ENCODE measurements around the gene ACSL1.

The ACSL1 gene

DNA sequence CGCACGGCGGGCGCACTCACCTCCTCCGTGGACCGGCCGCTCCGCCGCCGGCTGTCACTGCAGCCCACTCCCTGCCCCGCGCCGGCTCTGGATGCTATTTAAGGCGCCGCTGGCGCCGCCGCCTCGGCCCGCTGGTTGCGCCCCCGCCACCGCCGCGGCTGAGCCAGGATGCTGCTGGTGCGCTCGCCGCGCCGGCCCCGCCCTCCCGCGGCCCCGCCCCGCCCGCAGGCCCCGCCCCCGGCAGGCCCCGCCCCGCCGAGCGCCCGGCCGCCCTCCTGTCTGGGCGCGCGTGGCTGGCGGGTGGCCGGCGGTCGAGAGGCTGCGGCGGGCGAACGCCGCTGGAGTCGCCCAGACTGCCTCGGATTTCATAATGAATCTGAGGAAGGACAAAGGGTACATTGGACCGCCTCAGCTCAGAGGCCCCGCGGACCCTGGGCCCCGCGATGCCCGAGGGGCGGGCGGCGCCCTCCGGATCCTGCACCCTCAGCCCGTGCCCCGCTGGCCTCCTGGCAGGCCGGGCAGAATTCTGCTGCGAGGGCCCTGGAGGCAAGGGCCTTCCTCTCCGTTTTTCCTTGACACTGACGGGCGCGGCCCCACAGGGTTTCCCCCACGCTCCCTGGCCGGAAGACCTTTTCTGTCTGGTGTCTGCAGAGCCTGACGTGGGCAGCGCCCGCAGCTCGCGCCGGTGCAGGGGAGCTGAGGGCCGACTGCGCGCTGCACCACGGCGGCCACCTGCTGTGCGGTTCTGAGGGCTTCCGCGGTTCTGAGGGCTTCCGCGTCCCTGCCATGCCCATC, at the start of gene ACSL1:
Gene ACSL1, minus strand, starts transcription at position 73 of the 795 bp plus-strand sequence. CDS start 22,454 bp downstream, outside the sequence.
- TF ChIP-seq, protein P1, sequence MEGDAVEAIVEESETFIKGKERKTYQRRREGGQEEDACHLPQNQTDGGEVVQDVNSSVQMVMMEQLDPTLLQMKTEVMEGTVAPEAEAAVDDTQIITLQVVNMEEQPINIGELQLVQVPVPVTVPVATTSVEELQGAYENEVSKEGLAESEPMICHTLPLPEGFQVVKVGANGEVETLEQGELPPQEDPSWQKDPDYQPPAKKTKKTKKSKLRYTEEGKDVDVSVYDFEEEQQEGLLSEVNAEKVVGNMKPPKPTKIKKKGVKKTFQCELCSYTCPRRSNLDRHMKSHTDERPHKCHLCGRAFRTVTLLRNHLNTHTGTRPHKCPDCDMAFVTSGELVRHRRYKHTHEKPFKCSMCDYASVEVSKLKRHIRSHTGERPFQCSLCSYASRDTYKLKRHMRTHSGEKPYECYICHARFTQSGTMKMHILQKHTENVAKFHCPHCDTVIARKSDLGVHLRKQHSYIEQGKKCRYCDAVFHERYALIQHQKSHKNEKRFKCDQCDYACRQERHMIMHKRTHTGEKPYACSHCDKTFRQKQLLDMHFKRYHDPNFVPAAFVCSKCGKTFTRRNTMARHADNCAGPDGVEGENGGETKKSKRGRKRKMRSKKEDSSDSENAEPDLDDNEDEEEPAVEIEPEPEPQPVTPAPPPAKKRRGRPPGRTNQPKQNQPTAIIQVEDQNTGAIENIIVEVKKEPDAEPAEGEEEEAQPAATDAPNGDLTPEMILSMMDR (conservative IDR thresholded peaks at IDR 0.05) = no peak; the same call in 1 of the 2 replicates
- H3K27ac ChIP-seq = peak within 1 kb of the TSS; percentile 96

DNA sequence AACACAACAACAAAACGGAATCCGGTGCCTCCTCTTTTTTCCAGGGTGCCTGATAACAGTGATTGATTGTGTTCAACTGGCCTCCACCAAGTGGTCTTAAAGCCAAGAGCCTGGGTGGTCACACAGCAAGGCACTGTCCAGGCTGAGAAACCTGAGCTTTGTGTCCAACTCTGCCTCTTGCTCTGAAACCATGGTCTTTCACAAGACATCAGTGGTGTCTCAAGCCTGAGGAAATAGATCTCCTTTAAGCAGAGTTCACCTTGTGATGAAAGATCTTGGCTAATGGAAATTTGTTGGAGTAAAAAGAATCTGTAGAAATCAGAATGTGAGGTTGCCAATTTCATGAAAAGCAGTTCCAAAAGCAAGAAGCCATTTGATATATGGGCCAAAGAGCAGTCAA, 47.3 kb upstream of the ACSL1 start:
- TF ChIP-seq, protein P1 (conservative IDR thresholded peaks at IDR 0.05) = no peak
- H3K27ac ChIP-seq = no peak overlapping the region

- no peak overlapping the region for H3K27ac ChIP-seq
- TF ChIP-seq, protein P1 (conservative IDR thresholded peaks at IDR 0.05) = no peak
Measured at GRCh38 chr4:184870718-184871117, 45.0 kb upstream of the ACSL1 start.

DNA sequence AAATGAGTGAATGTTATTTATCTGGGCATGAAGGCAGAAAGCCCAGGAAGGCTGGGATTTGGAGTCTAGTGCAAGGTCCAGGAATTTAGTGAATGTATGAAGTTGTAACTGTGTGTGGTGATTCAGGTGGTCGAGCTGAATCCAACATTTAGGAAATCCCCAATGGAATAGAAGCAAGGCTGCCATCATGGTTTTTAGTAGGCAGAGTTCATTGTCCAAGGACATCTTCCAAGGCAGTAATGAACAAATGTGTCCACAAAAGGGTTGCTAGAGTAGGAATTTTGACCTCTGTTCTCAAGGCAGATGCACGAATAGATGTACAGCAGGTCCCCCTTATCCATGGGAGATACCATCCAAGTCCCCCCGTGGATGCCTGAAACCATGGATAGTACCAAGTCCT, 42.9 kb upstream of the ACSL1 start:
- no peak overlapping the region for H3K27ac ChIP-seq
- TF ChIP-seq, protein P1 (conservative IDR thresholded peaks at IDR 0.05) = no peak

DNA sequence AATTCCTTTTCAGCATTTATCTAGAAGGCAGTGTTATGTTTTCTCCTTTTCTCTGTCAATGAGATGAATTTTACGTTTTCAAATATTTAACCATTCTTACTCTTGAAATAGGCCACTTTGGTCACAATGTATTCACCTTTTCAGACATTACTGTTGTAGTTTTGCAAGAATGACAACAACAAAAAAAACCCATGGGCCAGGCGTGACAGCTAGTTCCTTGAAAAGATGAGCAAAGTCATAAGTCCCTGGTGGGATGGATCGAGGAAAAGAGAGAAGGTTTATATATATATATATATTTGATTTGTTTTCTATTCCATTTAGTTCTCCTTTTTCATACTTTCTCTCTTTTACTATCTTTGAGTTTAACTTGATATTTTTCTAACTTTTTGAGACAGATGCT, 38.1 kb upstream of the ACSL1 start:
- TF ChIP-seq, protein P1 (conservative IDR thresholded peaks at IDR 0.05) = no peak
- H3K27ac ChIP-seq = no peak overlapping the region

GRCh38 chr4:184861047-184861446, 35.3 kb upstream of the ACSL1 start:
- no peak overlapping the region for H3K27ac ChIP-seq
- TF ChIP-seq, protein P1 (conservative IDR thresholded peaks at IDR 0.05) = no peak

- TF ChIP-seq, protein P1 (conservative IDR thresholded peaks at IDR 0.05) = no peak
Measured at GRCh38 chr4:184860018-184860779, 34.4 kb upstream of the ACSL1 start.

More at GRCh38 chr4:184860018-184860779, 34.4 kb upstream of the ACSL1 start:
- H3K27ac ChIP-seq = no peak overlapping the region

Measured in VCaP (cell line).